ENCODE results near the gene LARGE2. TPM values are rescaled to one million over a fixed set of nuclear protein-coding genes. Genes with fewer than 3 reads are reported as not detected.
"Not testable (repeated sequence)": the region's sequence is repeated elsewhere in the genome, so short reads cannot be mapped to it uniquely, and the experiment has no call there.

LARGE2 gene
- total RNA-seq, 1 donor from 2014 or later, result 59.7 TPM

- Mint-ChIP-seq H3K27ac (no peak overlapping the region), H3K4me1 (peaks cover 14% of the 10 kb centered on the region), H3K36me3 (ENCODE audit: low read depth) (peaks cover 11% of the 10 kb centered on the region), H3K9me3 (no peaks in the 10 kb centered on the region), H3K27me3 (peaks cover 4% of the 10 kb centered on the region), H3K4me3 (no peak overlapping the region)
- POLR2A ChIA-PET, result interaction anchor here (0.7 to 1.3 kb wide), 2 partner anchors 11 to 21 kb away, joined by 3 to 4 read pairs; no protein-coding TSS in a partner anchor
- intact Hi-C loops (cut with micrococcal nuclease), result no loop called here
- no peak for ATAC-seq (ENCODE audit: low read depth)
- DNase-seq, result no peak
- TF ChIP-seq, protein P1, sequence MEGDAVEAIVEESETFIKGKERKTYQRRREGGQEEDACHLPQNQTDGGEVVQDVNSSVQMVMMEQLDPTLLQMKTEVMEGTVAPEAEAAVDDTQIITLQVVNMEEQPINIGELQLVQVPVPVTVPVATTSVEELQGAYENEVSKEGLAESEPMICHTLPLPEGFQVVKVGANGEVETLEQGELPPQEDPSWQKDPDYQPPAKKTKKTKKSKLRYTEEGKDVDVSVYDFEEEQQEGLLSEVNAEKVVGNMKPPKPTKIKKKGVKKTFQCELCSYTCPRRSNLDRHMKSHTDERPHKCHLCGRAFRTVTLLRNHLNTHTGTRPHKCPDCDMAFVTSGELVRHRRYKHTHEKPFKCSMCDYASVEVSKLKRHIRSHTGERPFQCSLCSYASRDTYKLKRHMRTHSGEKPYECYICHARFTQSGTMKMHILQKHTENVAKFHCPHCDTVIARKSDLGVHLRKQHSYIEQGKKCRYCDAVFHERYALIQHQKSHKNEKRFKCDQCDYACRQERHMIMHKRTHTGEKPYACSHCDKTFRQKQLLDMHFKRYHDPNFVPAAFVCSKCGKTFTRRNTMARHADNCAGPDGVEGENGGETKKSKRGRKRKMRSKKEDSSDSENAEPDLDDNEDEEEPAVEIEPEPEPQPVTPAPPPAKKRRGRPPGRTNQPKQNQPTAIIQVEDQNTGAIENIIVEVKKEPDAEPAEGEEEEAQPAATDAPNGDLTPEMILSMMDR (IDR thresholded peaks at IDR 0.05), result no peak
- CTCF ChIA-PET, result no interaction called here
Observed at GRCh38 chr11:45905095-45905494, 17.4 kb upstream of the LARGE2 start.

- DNase-seq; H3K27me3 Mint-ChIP-seq; H3K9me3 Mint-ChIP-seq; CTCF ChIA-PET; intact Hi-C loops (cut with micrococcal nuclease); H3K4me3 Mint-ChIP-seq; H3K27ac Mint-ChIP-seq: not testable (repeated sequence)
- POLR2A ChIA-PET, result interaction anchor here (0.7 kb wide), 1 partner anchor 20 kb away, joined by 3 read pairs; no protein-coding TSS in a partner anchor
- Mint-ChIP-seq H3K4me1 (peaks cover 14% of the 10 kb centered on the region), H3K36me3 (ENCODE audit: low read depth) (peaks cover 16% of the 10 kb centered on the region)
- ATAC-seq (ENCODE audit: low read depth), result peak; percentile 39
Observed at GRCh38 chr11:45905576-45905975, 16.9 kb upstream of the LARGE2 start.

DNA sequence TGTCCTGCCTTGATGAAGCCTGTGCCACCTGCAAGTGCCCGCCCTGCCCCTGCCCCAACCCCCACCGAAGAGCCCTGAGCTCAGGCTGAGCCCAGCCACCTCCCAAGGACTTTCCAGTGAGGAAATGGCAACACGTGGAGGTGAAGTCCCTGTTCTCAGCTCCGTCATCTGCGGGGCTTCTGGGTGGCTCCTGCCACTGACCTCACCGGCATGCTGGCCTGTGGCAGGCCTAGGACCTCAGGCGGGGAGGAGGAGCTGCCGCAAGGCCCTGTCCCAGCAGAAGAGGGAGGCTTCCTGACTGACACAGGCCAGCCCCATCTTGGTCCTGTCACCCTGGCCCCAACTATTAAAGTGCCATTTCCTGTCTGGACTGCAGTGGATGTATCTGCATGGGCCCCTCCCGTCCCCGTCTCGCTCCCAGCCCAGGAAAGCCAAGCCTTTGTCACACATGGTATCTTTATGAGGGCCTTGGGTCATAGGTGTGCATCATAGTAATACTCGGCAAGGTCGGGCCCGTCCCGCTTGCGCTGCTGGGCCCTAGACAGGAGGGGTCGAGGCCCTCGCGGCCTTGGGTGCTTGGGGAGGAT lies 16.3 kb upstream of the LARGE2 start:
- ChIA-PET POLR2A (no interaction called here), CTCF (no interaction called here)
- peak; percentile 11 for ATAC-seq (ENCODE audit: low read depth)
- TF ChIP-seq, protein P1 (IDR thresholded peaks at IDR 0.05), result no peak
- no peaks in the 10 kb centered on the region for H3K27me3 Mint-ChIP-seq
- DNase-seq, result no peak
- no peak overlapping the region for H3K4me3 Mint-ChIP-seq
- intact Hi-C loops (cut with micrococcal nuclease), result no loop called here
- peaks cover 21% of the 10 kb centered on the region for H3K36me3 Mint-ChIP-seq (ENCODE audit: low read depth)
- peaks cover 14% of the 10 kb centered on the region for H3K4me1 Mint-ChIP-seq
- H3K9me3 Mint-ChIP-seq, result no peaks in the 10 kb centered on the region
- peak overlapping the region; percentile 66 for H3K27ac Mint-ChIP-seq

GRCh38 chr11:45906965-45907611 lies 15.4 kb upstream of the LARGE2 start, which contains the start of gene FREY1:
TSS of gene FREY1 (minus strand) at chr11:45907271. CDS start at chr11:45907245, 26 bp downstream.
- no peak for ATAC-seq (ENCODE audit: low read depth)
- H3K27me3 Mint-ChIP-seq, result no peaks in the 10 kb centered on the region
- ChIA-PET CTCF (no interaction called here), POLR2A (interaction anchor here (0.6 to 2.5 kb wide), 2 partner anchors 11 to 755 kb away, joined by 6 to 8 read pairs; partner anchors contain the start of gene PEX16)
- no peak within 1 kb of the TSS for H3K4me3 Mint-ChIP-seq
- H3K4me1 Mint-ChIP-seq, result peaks cover 14% of the 10 kb centered on the region
- no peak for DNase-seq
- TF ChIP-seq, protein P1 (IDR thresholded peaks at IDR 0.05), result no peak
- H3K36me3 Mint-ChIP-seq (ENCODE audit: low read depth), result peaks cover 28% of the 10 kb centered on the region
- H3K27ac Mint-ChIP-seq, result peak within 1 kb of the TSS; percentile 66
- intact Hi-C loops (cut with micrococcal nuclease), result no loop called here
- no peaks in the 10 kb centered on the region for H3K9me3 Mint-ChIP-seq

GRCh38 chr11:45907911-45908370 lies 14.5 kb upstream of the LARGE2 start:
- no peak for ATAC-seq (ENCODE audit: low read depth)
- POLR2A ChIA-PET, result interaction anchor here (0.6 to 2.5 kb wide), 3 partner anchors 10 to 754 kb away, joined by 6 to 14 read pairs (median 8); partner anchors contain the start of gene PEX16
- intact Hi-C loops (cut with micrococcal nuclease), result no loop called here

More at GRCh38 chr11:45907911-45908370, 14.5 kb upstream of the LARGE2 start:
- CTCF ChIA-PET, result no interaction called here
- H3K27ac Mint-ChIP-seq, result no peak overlapping the region
- H3K36me3 Mint-ChIP-seq (ENCODE audit: low read depth), result peaks cover 29% of the 10 kb centered on the region
- DNase-seq, result no peak
- no peaks in the 10 kb centered on the region for H3K27me3 Mint-ChIP-seq
- H3K4me3 Mint-ChIP-seq, result no peak overlapping the region
- H3K4me1 Mint-ChIP-seq, result peaks cover 14% of the 10 kb centered on the region
- no peaks in the 10 kb centered on the region for H3K9me3 Mint-ChIP-seq
- TF ChIP-seq, protein P1 (IDR thresholded peaks at IDR 0.05), result no peak

All from activated B cell treated with CpG ODN at 0.5 μM for 24 hours (primary cell).